ENCODE data around the gene OR2T27.
"Not testable (repeated sequence)": the region's sequence is repeated elsewhere in the genome, so short reads cannot be mapped to it uniquely, and the experiment has no call there.

Gene OR2T27, protein sequence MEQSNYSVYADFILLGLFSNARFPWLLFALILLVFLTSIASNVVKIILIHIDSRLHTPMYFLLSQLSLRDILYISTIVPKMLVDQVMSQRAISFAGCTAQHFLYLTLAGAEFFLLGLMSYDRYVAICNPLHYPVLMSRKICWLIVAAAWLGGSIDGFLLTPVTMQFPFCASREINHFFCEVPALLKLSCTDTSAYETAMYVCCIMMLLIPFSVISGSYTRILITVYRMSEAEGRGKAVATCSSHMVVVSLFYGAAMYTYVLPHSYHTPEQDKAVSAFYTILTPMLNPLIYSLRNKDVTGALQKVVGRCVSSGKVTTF

DNA sequence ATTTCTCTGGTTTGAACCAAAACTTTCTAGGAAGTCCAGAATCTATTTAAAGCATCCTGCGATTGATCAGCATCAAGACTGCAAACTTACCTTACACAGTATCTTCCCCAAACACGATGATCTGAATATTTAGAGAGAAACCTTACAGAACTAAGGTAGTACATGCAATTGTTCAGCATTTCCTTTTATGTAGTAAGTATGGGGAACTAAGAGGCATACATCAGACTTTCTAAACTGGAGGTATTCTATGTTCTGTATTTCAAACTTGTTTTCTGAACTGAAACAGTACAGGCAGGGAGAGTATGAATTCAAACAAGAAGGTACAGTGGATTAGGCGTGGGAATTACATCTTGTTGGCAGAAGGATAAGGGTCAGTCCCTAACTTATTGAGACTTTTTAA is at the start of gene OR2T27:
TSS of gene OR2T27 (minus strand) at position 175 of the 400 bp plus-strand sequence. CDS start 4,644 bp downstream, outside the sequence.
- not testable (repeated sequence) for DNase-seq (ENCODE audit: extremely low read depth in 1 of 2, low read depth in 1 of 2)

DNA sequence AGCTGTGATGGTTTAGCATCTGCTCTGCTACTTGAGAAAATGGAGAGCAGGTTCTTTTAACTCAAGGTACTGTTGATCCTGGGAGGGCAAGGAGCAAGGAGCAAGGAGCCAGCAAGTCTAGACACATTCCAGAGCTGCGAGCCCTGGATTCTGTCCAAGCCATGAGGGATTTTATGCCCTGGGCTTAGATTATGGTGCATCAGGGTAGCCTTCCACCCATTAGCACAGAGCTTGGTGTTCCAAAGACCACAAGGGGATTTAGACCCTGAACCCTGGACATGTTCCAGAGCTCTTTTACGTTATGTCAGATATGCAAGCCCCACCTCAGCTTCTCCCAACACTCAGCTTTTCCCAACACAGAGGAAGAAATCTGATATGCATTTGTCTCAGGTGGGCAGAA is 49.3 kb upstream of the OR2T27 start:
- no peak for DNase-seq (ENCODE audit: extremely low read depth in 1 of 2, low read depth in 1 of 2)

DNA sequence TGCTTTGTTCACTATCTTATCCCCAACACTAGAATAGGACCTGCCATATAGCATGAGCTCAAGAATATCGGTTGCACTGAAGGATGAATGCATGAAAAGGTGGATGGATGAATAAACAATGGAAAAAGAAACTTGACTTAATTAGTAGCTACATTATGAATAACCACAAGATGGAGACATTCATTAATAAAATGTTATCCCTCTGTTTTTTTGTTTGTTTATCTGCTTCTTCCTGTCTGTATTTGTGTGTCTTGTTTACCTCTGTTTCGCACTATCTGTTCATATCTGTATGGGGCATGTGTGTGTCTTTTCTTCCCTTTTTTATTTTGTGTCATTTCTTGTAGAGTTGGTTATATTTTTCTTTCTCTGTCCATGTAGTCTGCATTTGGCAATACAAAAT is 48.3 kb upstream of the OR2T27 start:
- DNase-seq (ENCODE audit: extremely low read depth in 1 of 2, low read depth in 1 of 2), result no peak

DNA sequence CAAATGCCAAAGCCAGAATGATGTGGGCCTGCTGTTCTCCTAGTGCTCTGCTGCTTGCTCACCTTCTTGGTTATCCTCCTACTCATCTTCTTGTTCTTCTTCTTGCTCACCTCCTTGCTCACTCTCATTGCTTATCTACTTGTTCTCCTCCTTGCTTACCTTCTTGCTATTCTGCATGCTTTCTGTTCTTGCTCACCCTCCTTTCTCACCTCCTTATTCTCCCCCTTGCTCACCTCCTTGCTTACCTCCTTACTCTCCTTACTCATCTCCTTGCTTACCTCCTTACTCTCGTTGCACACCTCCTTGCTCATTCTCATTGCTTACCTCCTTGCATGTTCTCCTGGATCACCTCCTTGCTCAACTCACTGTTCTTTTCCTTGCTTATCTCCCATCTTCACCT is 47.4 kb upstream of the OR2T27 start, which contains the start of gene OR14I1:
TSS of gene OR14I1 (minus strand) at position 53 of the 400 bp plus-strand sequence.
- DNase-seq (ENCODE audit: extremely low read depth in 1 of 2, low read depth in 1 of 2), result no peak

DNA sequence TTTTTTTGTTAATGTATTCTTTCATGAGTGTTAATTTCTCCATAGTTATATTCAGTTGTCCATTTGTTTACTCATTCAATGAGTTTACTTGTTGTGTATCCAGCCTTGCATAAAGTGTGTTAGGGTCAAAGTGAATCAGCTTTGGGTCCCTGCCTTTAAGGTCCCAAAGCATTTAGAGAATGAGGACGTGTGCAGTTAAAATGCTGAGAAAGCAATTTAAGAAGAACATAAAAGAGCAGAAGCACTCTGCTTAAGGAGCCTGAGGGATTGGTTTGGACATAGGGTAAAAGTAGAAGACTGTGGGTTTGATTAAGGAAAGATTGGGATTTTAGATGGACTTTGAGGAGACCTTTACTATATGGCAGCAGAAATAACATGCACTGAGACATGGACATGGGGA is 43.8 kb upstream of the OR2T27 start:
- no peak for DNase-seq (ENCODE audit: extremely low read depth in 1 of 2, low read depth in 1 of 2)

DNA sequence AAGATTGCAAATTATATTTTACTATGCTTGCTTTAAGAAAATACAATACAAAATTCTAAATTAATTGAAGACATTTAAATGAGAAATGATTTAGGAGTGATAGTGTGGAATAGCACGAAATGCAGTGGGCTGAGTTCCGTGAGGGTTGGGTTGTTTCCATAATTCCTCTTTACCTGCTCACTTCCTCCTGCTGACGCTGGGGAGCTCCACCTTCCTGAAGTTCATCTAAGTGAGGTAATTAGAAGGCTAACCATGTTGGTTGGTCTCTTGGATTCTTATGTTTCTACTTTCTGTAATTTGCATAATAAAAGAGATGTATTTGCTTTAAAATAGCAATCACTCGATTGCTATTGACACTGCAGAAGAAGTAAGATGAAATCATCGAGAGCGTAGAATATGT is 42.6 kb upstream of the OR2T27 start:
- DNase-seq (ENCODE audit: extremely low read depth in 1 of 2, low read depth in 1 of 2), result no peak

DNA sequence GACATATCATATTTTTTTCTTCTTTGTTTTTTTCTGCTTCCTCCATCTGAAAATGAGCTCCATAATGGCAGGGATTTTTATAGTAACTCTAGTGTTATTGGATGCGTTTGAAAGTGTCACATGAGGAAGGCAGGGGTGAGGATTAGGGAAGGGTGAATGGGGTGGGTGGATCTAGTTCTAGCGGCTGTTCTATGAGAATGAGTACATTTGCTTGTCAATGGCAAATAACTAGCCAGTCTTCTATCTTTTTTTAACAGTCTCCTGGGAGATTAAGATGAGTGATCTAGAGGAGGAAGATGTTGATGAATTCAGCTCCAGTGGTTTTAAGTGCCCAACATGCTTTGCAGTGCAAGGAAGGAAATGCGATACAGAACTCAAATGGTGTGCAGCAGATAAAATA is 41.4 kb upstream of the OR2T27 start:
- DNase-seq (ENCODE audit: extremely low read depth in 1 of 2, low read depth in 1 of 2), result no peak

DNA sequence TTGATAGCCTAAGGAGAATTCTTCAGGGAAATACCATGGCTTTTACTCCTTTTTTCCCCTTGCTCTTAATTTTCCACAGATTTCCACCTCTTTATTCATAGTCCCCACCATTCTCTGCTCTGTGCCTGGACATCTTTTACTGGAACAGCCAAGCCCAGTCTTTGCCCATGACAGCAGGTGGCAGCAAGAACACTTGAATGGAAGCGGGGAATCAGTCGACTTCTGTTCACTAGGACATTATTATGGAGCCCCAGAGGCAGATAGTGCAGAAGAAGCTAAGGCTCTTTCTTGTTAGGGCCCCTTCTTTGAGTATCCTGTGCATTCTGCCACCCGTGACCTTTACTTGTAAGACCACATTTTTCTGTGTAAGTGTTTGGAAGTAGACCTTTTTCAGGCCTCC is 40.9 kb upstream of the OR2T27 start:
- DNase-seq (ENCODE audit: extremely low read depth in 1 of 2, low read depth in 1 of 2), result no peak

DNA sequence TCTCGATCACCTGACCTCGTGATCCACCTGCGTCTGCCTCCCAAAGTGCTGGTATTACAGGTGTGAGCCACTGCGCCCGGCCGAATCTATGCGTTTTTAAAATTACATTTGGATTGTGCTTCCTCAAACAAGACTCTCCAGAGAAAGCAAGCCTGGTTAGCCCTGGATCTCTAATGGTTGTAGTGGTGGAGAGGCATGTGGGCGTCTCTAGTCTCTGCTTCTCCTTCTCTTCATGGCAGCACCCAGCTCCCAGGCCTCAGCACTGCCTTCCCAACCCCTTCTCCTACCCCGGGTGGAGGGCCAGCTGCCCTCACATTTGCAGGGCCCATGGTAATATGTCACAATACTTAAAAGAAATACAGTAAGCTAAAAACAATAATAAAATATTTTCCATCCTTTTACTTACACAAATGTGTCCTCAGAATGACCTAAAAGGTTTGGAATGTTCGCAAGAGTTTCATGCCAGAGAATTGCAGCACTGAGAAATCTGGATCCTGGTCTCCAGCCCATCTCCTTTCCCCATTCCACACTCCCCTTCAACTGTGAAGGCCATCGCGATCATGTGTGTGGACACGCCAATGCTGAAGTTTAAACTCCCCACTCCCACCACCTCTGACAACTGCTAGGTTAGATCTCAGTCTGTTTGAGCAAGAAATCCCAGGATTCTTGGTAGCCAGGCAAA is 40.3 kb upstream of the OR2T27 start:
- DNase-seq (ENCODE audit: extremely low read depth in 1 of 2, low read depth in 1 of 2), result no peak

DNA sequence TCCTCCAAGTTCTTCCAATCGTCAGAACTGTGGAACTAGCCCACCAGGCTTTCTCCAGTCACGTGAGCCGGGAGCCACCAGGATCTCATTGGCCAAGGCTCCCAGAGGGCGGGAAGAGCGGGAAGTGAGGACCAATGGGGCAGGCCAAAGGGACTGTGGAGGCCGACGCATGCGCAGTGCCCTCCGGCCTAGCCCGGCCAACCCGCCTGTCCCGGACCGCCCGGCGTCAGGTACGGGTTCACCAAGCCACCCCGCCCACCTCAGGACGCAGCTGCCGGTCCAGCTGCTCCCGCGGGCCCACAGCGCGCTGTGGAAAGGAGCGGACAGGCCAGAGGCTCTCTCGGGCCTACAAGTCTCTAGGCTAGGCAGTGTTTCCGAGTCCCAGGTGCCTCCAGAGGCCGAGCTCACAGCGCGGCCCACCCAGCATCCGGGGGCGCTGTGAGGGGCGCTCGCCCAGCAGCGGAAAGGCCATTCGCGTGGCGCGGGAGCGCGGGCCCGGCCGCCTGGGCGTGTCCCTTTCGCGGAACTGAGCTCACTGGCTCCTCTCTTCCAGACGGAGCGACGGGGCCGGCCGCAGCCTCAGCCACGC is 36.3 kb upstream of the OR2T27 start:
- no peak for DNase-seq (ENCODE audit: extremely low read depth in 1 of 2, low read depth in 1 of 2)

DNA sequence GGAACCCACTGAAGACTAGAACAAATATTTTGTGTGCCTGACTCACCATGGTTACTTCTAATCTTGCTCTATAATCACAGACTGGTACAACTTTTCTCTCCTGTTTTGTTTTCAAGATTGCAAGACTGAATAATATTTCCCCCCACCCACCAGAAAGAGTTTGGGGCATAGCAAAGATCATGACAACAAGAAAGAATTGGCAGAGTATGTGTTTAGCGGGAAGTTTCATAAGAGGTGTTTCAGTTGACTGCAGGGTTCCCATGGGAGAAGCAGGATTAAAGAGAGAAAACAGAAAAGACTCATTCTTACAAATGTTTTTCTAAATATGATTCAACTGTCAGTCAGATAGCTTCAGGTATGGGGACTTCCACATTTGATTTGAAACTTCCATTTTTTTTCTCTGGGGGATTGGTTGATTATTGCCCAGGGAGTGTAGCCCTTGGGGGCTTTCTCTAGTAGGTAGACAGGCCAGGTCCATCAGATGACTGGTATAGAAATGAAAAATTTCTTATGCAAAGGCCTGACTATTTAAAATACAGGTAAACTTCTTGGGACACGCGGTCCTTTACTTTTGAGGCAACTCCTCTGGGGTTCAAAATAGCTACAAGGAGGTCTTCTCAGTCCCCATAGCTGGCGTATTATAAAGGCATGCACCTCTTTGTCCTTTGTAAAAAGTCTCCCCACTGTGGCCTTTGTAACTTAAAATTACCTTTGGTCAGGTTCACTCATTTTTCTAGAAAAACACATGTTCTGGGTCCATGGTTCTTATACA is 33.4 kb upstream of the OR2T27 start:
- no peak for DNase-seq (ENCODE audit: extremely low read depth in 1 of 2, low read depth in 1 of 2)

DNA sequence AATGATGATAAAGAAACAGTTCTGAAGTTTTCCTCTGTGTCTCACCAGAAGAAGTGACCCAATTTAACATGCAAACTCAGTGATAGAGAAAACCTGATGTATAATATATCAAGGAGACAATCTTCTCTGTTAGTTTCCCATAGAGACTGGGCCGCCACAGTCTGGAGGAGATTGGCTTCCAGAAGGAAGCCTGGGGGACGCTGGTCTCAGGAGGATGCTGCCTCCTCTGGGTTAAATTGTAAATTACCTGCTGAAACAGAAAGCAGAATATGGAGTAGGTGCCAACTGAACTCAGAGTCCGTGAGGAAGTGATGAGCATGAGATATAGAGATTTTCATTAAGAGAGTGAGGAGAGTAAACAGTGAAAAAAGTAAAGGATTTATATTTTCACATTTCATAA is 31.5 kb upstream of the OR2T27 start:
- DNase-seq (ENCODE audit: extremely low read depth in 1 of 2, low read depth in 1 of 2), result no peak

DNA sequence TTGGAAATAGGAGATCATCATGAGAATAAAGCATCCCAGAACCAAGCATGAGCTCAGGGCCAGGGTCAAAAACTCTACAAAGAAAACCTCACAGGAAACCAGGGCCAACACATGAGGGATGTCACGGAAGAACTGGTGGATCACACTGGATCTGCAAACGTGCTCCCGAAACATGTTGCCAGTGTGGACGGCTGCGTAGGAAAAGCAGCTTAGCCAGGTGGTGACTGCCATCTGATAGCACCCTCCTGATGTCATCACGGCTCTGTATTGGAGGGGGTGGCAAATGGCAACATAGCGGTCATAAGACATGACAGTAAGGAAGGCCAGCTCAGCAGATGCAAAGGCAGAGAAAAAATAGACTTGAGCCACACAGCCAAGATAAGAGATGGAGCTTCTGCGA is 26.3 kb upstream of the OR2T27 start:
- no peak for DNase-seq (ENCODE audit: extremely low read depth in 1 of 2, low read depth in 1 of 2)

DNA sequence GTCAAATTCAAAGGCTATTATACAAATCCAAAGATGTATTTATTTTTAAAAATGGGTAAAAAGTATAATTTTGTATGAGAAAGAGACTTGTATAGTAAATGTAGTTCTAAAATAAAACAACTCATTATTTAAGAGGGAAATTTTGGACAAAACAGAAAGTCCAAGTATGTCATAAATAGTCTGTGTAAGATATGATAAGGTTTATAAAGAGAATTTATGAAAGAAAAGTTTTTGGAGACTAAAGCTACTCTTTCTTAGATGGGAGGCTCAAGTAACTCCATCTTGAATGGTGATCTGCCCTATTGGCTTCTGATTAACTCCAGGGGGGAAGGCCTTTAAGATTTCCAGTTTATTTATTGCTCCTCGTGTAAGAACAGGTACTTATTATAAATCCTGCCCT is 14.7 kb upstream of the OR2T27 start:
- no peak for DNase-seq (ENCODE audit: extremely low read depth in 1 of 2, low read depth in 1 of 2)

DNA sequence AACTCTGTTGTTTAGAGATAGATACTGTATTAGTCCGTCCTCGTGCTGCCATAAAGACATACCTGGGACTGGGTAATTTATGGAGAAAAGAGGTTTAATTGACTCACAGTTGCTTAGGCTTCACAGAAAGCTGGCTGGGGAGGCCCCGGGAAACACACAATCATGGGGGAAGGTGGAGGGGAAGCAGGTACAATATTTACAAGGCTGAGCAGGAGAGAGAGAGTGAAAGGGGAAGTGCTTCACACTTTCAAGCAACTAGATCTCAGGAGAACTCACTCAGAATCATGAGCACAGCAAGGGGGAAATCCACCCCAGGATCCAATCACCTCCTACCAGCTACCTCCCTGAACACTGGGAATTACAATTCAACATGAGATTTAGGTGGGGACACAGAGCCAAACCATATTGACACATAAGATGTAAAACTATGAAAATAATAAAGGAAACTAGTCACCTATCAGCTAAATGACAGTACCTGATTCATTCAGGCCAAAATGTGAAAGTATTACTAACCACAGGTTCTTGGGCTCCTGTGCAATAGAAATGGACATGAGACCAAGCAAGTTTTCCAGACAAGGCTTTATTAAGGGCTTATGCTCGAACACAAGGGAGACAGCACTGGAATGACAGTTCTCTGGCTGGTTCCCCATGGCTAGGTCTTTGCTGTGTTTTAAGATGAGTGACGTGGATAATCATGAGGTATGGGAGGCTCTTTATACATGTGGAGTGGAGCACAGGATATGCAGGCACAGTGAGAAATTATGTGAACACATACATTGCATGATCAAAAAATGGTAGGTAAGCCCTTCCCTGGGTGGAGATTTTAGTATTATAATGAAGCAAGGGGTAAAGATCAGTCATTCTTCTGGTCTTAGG is 8.4 kb upstream of the OR2T27 start:
- DNase-seq (ENCODE audit: extremely low read depth in 1 of 2, low read depth in 1 of 2), result not testable (repeated sequence)

DNA sequence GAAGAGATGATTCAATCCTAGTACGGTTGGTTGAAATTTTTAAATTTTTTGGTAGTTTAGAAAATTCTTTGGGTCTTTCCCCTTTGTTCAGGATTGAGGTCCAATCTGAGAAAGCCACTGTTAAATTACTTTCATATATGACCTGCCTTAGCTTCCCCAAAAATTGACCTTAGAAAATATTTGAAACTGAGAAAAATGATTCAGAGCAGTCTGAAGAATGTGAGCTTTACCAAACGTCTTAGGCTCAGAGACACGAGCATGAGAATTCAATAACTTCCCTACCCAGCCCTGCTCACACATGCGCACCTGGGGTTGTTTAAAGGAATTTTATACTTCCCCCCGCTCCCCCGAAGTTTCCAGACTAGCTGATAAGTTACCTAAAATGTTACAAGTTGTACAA is 1.5 kb upstream of the OR2T27 start:
- not testable (repeated sequence) for DNase-seq (ENCODE audit: extremely low read depth in 1 of 2, low read depth in 1 of 2)

DNA sequence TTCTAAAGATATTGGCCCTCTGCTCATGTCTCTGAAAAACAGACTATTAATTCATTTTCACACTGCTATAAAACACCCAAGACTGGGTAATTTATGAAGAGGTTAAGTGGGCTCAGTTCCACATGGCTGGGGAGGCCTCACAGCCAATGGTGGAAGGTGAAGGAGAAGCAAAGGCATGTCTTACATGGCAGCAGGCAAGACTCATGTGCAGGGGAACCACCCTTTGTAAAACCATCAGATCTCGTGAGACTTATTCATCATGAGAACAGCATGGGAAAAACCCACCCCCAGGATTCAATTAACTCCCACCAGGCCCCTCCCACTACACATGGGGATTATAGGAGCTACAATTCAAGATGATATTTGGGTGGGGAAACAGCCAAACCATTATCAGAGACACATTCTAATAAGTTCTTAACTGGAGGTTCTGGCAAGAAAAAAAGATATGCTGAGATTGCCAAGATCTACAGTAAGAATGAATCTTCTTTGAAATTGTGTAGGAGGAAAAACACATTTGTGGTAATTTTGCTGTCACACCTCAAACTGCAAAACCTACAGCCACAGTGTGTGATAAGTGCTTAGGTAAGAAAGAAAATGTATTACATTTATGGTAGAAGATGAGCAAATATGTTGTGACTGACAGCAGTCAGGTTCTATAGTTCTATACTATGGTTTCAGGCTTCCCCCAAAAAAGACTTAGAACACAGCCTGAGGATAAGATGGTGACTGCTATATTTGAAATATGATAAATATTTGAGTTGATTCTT is 6.4 kb downstream of the OR2T27 start:
- not testable (repeated sequence) for DNase-seq (ENCODE audit: extremely low read depth in 1 of 2, low read depth in 1 of 2)

DNA sequence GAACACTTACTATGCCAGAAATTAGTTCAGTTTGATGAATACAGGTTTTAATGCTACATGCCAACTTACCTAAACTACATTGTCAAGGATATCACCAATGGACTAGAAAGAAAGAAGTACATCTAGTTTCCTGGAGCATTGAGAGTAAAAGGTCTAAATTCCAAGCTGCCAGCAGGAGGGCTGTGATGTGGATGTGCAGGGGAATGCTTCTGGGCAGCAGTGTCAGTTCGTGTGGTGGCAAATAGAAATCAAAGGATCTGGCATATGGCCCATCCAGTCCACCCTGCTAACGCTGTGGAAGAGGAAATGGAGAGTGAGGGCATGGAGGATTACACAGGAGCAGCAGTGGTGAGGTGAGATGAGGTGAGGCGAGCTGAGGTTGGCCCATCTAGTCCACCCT is 10.2 kb downstream of the OR2T27 start, which contains the start of gene OR2T35:
TSS of gene OR2T35 (minus strand) at position 101 of the 400 bp plus-strand sequence. CDS start 6,020 bp downstream, outside the sequence.
- DNase-seq (ENCODE audit: extremely low read depth in 1 of 2, low read depth in 1 of 2), result not testable (repeated sequence)

DNA sequence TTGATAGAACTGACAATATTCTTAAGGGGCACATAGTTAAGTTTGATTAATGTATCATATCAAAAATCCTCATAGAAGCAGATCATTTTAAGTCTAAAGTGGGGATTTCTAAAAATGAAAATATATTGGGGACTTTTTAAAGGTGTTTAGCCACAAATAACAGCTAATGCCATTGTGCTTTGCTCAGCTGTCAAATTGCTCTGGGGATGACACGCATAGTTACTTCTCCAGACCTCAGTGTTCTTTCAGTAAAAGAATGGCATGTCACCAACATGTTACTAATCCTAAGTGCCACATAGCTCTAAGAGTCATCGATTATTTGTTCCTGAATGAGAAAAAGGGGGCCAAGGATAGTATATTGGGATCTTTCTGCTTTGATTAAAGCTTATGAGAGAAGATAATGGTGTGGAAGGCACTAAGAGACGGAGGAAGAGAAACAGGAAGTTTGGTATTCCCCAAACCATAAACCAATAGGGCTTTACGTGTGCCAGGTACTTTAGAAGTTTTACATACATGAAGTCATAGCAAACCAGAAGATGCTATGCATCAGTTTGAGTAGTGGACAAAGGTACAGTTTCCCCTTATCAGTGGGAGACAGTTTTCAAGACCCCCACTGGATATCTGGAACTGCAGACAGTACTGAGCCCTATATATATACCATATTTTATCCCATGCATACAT is 12.2 kb downstream of the OR2T27 start:
- DNase-seq (ENCODE audit: extremely low read depth in 1 of 2, low read depth in 1 of 2), result not testable (repeated sequence)
